Measurements from ENCODE around the gene MRAS. TPM values are rescaled to one million over a fixed set of nuclear protein-coding genes. Genes with fewer than 3 reads are reported as not detected.

Gene MRAS
- polyA plus RNA-seq, 1 experiment, result 58.3 TPM

DNA sequence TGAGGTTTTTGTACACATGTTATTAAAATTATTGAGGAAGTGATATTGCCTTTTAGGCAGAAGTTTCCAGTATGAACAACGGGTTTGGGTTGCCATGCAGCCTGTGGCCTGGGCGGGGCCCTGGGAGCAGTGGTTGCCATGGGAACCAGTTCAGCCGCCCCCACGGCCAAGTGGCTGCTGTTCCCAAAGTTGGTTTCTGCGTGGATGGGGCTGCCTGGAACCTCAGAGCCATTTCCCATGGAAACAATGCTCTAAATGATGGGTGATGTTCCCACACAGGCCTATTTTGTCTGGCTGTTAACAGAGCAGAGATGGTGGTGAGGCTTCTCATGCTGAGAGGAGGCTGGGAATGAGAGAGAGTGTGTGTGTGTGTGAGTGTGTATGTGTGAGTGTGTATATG lies 19.5 kb downstream of the MRAS start:
- H3K4me3 ChIP-seq (ENCODE audit: low read depth, low read length), result no peak overlapping the region
- no peak for DNase-seq (ENCODE audit: low read depth, low spot score)
- TF ChIP-seq, protein P1, sequence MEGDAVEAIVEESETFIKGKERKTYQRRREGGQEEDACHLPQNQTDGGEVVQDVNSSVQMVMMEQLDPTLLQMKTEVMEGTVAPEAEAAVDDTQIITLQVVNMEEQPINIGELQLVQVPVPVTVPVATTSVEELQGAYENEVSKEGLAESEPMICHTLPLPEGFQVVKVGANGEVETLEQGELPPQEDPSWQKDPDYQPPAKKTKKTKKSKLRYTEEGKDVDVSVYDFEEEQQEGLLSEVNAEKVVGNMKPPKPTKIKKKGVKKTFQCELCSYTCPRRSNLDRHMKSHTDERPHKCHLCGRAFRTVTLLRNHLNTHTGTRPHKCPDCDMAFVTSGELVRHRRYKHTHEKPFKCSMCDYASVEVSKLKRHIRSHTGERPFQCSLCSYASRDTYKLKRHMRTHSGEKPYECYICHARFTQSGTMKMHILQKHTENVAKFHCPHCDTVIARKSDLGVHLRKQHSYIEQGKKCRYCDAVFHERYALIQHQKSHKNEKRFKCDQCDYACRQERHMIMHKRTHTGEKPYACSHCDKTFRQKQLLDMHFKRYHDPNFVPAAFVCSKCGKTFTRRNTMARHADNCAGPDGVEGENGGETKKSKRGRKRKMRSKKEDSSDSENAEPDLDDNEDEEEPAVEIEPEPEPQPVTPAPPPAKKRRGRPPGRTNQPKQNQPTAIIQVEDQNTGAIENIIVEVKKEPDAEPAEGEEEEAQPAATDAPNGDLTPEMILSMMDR (IDR thresholded peaks at IDR 0.05; ENCODE audit: low read depth, low read length), result no peak
- ChIA-PET POLR2A (no interaction called here), CTCF (interaction anchor here (1.5 to 2.5 kb wide), 2 partner anchors 50 to 555 kb away, joined by 3 to 9 read pairs; no protein-coding TSS in a partner anchor)
- no peaks in the 10 kb centered on the region for H3K27me3 ChIP-seq (ENCODE audit: control insufficient read depth, insufficient read depth, low read length)
- H3K27ac ChIP-seq (ENCODE audit: low read depth, low read length), result no peak overlapping the region
- no peaks in the 10 kb centered on the region for H3K9me3 ChIP-seq (ENCODE audit: control insufficient read depth, insufficient read depth, low read length)

DNA sequence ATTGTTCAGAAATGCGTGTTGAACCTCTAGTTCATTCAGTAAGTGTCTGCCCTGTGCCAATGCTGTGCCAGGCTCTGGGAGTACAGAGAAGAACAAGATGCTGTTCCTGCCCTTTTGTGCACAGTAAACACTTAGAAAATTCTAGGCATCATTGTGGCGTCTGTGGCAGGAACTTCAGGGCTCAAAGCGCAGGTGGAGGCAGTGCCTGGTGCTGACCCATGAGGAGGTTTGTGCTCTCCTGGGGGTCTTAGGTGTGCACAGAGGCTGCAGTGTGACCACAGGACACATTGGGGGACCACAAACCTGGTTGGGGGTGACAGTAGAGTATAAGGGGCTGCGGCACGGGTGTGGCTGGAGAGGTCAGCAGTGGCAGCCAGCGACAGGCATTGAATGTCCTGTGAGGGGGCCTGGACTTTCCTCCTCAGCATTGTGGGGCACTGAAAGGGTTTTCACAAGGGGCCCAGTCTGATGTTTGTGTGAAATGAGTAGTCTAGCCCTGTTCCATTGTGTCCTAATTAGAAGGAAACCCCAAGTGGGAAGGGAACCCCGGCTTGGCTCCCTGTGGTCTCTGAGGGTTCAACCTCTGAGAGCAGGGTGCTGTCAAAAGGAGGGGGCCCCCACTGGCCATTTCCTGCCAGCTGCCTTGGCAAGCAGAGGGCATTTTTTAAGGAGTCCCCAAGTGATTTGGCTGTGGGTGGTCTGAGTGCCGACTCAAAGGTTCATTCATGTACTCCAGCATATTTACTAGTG lies 20.9 kb downstream of the MRAS start:
- CTCF ChIA-PET, result no interaction called here
- TF ChIP-seq, protein P1 (IDR thresholded peaks at IDR 0.05; ENCODE audit: low read depth, low read length), result no peak
- Histone ChIP-seq H3K27me3 (ENCODE audit: control insufficient read depth, insufficient read depth, low read length) (no peaks in the 10 kb centered on the region), H3K27ac (ENCODE audit: low read depth, low read length) (no peak overlapping the region), H3K4me3 (ENCODE audit: low read depth, low read length) (no peak overlapping the region), H3K9me3 (ENCODE audit: control insufficient read depth, insufficient read depth, low read length) (no peaks in the 10 kb centered on the region)
- DNase-seq (ENCODE audit: low read depth, low spot score), result no peak
- POLR2A ChIA-PET, result no interaction called here

DNA sequence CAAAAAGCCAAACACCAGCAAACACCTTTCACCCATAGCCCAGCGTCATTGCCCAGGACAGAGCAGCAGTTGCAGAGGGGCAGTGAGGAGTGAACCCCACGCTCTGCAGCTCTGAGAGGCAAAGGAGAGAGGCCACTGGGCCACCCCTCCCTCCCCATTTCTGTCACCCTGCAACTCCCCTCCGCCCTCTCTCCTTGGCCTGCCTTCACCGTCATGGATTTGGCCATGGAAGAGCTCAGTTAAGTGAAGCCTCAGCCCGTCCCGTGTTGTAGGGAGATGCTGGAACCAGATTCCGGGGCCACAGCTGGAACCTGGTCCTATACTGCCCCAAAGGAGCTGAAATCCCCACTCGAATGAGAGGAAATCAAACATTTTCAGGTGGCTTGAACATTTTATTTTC lies 21.9 kb downstream of the MRAS start:
- Histone ChIP-seq H3K27ac (ENCODE audit: low read depth, low read length) (no peak overlapping the region), H3K27me3 (ENCODE audit: control insufficient read depth, insufficient read depth, low read length) (no peaks in the 10 kb centered on the region), H3K4me3 (ENCODE audit: low read depth, low read length) (no peak overlapping the region), H3K9me3 (ENCODE audit: control insufficient read depth, insufficient read depth, low read length) (no peaks in the 10 kb centered on the region)
- CTCF ChIA-PET, result interaction anchor here (0.6 to 0.7 kb wide), 2 partner anchors 550 to 553 kb away, joined by 3 to 9 read pairs; no protein-coding TSS in a partner anchor
- POLR2A ChIA-PET, result no interaction called here
- TF ChIP-seq, protein P1 (IDR thresholded peaks at IDR 0.05; ENCODE audit: low read depth, low read length), result no peak
- no peak for DNase-seq (ENCODE audit: low read depth, low spot score)

DNA sequence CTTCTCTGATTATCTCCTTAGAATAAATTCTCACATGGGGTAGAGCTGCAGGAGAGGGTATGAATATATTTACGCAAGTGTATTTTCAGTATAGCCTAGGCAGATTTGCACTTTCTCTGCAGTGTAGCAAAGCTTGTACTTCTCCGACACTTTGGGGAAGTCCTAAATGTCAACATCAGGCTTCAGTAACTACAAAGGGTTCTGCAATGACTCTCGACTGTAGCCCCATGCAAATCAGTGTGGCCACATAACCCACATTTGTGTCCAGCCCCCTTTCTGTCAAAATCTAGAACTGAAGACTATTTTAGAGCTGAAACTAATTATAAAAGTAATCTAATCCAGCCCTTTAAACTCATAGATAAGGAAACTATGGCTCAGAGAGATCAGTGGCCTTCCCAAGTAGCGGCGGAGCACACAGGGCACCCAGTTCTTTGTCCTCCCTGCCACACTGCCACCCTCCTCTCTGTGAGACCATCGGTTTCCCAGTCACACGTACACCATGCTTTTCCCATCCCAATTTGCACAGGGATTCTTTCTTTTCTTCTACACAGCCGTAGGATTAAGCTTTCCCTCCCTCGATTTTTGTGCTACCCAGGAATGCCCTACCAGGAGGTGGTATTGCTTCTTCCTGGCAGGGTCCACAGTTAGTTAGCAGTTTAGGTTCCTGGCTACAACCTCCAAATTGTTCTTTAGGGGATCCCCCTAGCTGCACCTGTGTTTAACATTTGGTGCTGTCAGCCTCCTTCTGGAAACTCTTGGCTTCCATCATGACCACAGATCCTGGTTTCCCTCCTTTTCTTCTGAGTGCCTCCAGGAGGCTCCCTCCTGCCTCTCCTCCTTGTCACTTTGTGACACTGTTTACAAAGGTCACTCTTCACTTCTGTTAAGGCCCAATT lies 22.9 kb downstream of the MRAS start:
- no peak for DNase-seq (ENCODE audit: low read depth, low spot score)
- CTCF ChIA-PET, result interaction anchor here (0.7 to 2.3 kb wide), 3 partner anchors 23 to 552 kb away, joined by 3 to 10 read pairs (median 3); no protein-coding TSS in a partner anchor
- no peak overlapping the region for H3K27ac ChIP-seq (ENCODE audit: low read depth, low read length)
- no peaks in the 10 kb centered on the region for H3K27me3 ChIP-seq (ENCODE audit: control insufficient read depth, insufficient read depth, low read length)
- TF ChIP-seq, protein P1 (IDR thresholded peaks at IDR 0.05; ENCODE audit: low read depth, low read length), result no peak
- POLR2A ChIA-PET, result no interaction called here
- H3K4me3 ChIP-seq (ENCODE audit: low read depth, low read length), result no peak overlapping the region
- no peaks in the 10 kb centered on the region for H3K9me3 ChIP-seq (ENCODE audit: control insufficient read depth, insufficient read depth, low read length)
